Neural cell (in vitro differentiated cells): ENCODE results near the gene SHBG.

Source experiments
- TAF1 ChIP-seq: IDR thresholded peaks from 2 replicates; pipeline ENCODE4 v1.6.1; 2012; ENCODE audit warnings: low read depth
- TF ChIP-seq, protein P1 (sequence below): fragments of 450-650 bp; IDR thresholded peaks from 2 replicates; pipeline ENCODE4 v1.5.1; 2014; ENCODE audit warnings: antibody characterized with exemption, mild to moderate bottlenecking, moderate library complexity; ENCODE audit not compliant: poor library complexity, severe bottlenecking

DNA sequence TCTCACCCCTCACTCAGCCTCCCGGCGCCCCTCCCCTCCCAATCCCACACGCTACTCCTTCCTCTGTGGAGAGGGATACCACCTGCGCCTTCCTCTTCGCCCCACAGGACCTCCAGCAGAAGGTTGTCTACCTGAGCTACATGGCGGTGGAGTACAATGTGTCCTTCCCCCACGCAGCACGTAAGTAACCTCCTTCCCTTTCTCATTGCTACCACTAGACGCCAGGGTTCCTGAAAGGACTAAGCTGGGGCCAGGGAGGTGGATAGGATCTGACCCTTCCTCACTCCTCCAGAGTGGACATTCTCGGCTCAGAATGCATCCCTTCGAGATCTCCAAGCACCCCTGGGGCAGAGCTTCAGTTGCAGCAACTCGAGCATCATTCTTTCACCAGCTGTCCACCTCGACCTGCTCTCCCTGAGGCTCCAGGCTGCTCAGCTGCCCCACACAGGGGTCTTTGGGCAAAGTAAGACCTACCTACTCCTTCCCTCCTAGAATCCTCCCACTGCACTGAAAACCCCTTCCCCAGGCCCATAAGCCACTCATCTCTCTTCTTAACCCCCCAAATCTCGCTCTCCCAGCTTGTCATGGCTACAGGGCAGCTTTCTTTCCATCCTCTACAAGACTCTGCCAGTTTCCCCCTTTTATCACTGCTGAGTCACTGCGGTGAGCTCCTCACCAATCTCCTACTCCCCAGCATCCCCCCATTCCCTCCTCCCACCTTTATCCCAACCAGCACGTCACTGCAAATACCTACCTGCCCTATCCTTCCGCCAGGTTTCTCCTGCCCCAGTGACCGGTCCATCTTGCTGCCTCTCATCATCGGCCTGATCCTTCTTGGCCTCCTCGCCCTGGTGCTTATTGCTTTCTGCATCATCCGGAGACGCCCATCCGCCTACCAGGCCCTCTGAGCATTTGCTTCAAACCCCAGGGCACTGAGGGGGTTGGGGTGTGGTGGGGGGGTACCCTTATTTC is 49.0 kb upstream of the SHBG start:
- no peak for TF ChIP-seq TAF1
- TF ChIP-seq, protein P1, sequence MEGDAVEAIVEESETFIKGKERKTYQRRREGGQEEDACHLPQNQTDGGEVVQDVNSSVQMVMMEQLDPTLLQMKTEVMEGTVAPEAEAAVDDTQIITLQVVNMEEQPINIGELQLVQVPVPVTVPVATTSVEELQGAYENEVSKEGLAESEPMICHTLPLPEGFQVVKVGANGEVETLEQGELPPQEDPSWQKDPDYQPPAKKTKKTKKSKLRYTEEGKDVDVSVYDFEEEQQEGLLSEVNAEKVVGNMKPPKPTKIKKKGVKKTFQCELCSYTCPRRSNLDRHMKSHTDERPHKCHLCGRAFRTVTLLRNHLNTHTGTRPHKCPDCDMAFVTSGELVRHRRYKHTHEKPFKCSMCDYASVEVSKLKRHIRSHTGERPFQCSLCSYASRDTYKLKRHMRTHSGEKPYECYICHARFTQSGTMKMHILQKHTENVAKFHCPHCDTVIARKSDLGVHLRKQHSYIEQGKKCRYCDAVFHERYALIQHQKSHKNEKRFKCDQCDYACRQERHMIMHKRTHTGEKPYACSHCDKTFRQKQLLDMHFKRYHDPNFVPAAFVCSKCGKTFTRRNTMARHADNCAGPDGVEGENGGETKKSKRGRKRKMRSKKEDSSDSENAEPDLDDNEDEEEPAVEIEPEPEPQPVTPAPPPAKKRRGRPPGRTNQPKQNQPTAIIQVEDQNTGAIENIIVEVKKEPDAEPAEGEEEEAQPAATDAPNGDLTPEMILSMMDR, result no peak
